Loucy (cell line): Measurements from ENCODE around the gene CERK.

Experiments used
- EZH2phosphoT487 ChIP-seq: fragments of 200-600 bp; IDR thresholded peaks from 2 replicates; pipeline ENCODE4 v1.6.1; 2018; ENCODE audit warnings: antibody characterized with exemption, mild to moderate bottlenecking, moderate library complexity, borderline replicate concordance
- TF ChIP-seq, protein P1 (sequence below): fragments of 200-600 bp; sonication (generic); conservative IDR thresholded peaks from 2 replicates; pipeline ENCODE4 v1.5.1; 2014; ENCODE audit warnings: mild to moderate bottlenecking, antibody characterized with exemption, low read length

DNA sequence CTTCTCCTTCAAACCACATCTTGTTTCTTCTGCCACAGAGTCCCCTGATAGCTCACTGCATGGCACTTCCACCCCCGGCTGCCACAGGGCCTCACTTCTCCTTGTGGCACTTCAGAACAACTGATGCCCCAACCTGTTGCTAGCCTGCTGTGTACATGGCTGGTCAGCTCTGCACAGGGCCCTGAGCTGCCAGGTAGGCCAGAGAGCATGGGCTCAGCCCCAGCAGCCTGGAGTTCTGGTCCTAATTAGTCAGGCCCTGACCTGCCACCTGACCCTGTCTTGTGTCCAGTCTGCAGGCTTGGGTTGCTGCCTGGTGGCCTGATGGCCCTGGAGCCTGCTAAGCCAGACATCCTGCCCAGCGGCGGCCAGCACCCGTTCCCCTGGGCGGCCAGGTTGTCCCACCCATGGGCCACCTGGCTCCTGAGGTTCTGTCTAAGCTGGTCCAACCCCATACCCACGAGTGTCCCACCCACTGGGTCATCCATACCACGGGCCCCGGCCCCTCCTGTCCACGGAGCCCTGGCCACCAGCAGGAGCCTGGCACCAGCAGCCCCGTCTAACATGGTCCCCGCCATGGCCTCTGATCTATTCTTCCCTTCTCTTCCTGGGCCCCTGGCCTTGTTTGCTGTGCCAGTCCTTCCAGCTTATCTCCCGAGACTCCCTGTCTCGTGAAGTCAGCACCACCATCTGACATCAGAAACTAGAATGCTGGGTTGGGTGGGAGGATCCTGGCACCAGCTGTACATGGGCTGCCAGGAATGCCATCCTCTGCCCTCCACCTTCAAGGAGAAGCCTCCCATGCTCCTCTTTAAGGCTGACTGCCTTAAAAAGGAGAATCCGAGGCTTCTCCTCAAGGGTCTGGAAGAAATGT lies 3.1 kb upstream of the CERK start:
- TF ChIP-seq, protein P1, sequence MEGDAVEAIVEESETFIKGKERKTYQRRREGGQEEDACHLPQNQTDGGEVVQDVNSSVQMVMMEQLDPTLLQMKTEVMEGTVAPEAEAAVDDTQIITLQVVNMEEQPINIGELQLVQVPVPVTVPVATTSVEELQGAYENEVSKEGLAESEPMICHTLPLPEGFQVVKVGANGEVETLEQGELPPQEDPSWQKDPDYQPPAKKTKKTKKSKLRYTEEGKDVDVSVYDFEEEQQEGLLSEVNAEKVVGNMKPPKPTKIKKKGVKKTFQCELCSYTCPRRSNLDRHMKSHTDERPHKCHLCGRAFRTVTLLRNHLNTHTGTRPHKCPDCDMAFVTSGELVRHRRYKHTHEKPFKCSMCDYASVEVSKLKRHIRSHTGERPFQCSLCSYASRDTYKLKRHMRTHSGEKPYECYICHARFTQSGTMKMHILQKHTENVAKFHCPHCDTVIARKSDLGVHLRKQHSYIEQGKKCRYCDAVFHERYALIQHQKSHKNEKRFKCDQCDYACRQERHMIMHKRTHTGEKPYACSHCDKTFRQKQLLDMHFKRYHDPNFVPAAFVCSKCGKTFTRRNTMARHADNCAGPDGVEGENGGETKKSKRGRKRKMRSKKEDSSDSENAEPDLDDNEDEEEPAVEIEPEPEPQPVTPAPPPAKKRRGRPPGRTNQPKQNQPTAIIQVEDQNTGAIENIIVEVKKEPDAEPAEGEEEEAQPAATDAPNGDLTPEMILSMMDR: no peak
- TF ChIP-seq EZH2phosphoT487: no peak
